ENCODE results near the gene DPPA4. TPM values are rescaled to one million over a fixed set of nuclear protein-coding genes. Genes with fewer than 3 reads are reported as not detected.

Gene DPPA4
- total and polyA plus RNA-seq, 2 donors from 2014 or later = not detected

DNA sequence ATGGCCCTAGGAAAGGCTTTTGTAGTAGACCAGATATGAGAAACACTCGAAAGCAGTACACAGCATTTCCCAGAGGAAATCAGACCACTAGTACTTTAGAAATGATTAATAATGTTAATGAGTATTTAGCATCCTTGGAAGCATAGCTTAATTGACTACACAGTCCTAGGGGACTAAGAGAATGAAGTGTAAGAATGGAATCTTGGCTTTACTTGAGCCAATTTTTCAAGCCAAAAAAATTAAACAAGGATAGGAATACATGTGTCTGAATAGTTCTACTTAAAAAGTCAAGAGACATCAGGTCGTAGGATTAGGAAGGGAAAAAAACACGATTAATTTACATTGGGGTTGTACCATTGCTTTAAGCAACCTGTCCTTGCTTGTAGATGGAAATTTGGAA, 59.2 kb downstream of the DPPA4 start:
- Histone ChIP-seq H3K27ac (ENCODE audit: low read depth in 2 of 2, low read length in 2 of 2) (no peak overlapping the region), H3K9ac (ENCODE audit: low read length in 3 of 3) (no peak overlapping the region), H3K4me3 (ENCODE audit: low read length in 3 of 3) (no peak overlapping the region), H3K36me3 (ENCODE audit: control insufficient read depth in 2 of 3, insufficient read depth in 3 of 3, low read length in 3 of 3) (no peaks in the 10 kb centered on the region), H3K27me3 (ENCODE audit: control insufficient read depth, insufficient read depth, low read length) (no peaks in the 10 kb centered on the region), H3K9me3 (ENCODE audit: control insufficient read depth in 2 of 3, insufficient read depth in 1 of 3, low read length in 3 of 3) (no peaks in the 10 kb centered on the region), H3K4me1 (ENCODE audit: control insufficient read depth in 2 of 3, insufficient read depth in 2 of 3, low read depth in 1 of 3, low read length in 3 of 3) (no peaks in the 10 kb centered on the region)
- peak in 2 of 5 donors; percentile 4 to 33 for DNase-seq
- TF ChIP-seq, protein P1, sequence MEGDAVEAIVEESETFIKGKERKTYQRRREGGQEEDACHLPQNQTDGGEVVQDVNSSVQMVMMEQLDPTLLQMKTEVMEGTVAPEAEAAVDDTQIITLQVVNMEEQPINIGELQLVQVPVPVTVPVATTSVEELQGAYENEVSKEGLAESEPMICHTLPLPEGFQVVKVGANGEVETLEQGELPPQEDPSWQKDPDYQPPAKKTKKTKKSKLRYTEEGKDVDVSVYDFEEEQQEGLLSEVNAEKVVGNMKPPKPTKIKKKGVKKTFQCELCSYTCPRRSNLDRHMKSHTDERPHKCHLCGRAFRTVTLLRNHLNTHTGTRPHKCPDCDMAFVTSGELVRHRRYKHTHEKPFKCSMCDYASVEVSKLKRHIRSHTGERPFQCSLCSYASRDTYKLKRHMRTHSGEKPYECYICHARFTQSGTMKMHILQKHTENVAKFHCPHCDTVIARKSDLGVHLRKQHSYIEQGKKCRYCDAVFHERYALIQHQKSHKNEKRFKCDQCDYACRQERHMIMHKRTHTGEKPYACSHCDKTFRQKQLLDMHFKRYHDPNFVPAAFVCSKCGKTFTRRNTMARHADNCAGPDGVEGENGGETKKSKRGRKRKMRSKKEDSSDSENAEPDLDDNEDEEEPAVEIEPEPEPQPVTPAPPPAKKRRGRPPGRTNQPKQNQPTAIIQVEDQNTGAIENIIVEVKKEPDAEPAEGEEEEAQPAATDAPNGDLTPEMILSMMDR (IDR thresholded peaks at IDR 0.05; ENCODE audit: borderline replicate concordance, extremely low read depth, insufficient read depth) = no peak
- FAIRE-seq = no peak
- intact Hi-C loops (cut with DNase I) = no loop called here

Other genes starting within 250 kb of the DPPA4 start
- gene MORC1, start 219.4 kb downstream of the DPPA4 start, total RNA-seq = 0.06 TPM
- gene MORC1, start 219.4 kb downstream of the DPPA4 start, polyA plus RNA-seq (ENCODE audit: insufficient read depth, low read depth, low replicate concordance) = not detected
- gene C3orf85, start 200.8 kb downstream of the DPPA4 start, total RNA-seq = not detected
- 40.4 TPM for gene C3orf85, start 200.8 kb downstream of the DPPA4 start, polyA plus RNA-seq (ENCODE audit: insufficient read depth, low read depth, low replicate concordance)
- gene DPPA2, start 21.0 kb downstream of the DPPA4 start, total RNA-seq = 0.19 TPM
- not detected for gene DPPA2, start 21.0 kb downstream of the DPPA4 start, polyA plus RNA-seq (ENCODE audit: insufficient read depth, low read depth, low replicate concordance)

Measured in kidney (tissue), 14 donors.